Omental fat pad (tissue), 4 donors: Measurements from ENCODE around the gene SLC2A10. TPM values are rescaled to one million over a fixed set of nuclear protein-coding genes. Genes with fewer than 3 reads are reported as not detected.

ENCODE experiments used
- ATAC-seq: fragments of 150-250 bp; one replicate; pipeline ENCODE4 v1.9.1; 2016; ENCODE audit warnings: mild to moderate bottlenecking, moderate library complexity; ENCODE audit not compliant: low FRiP score
- DNase-seq: peaks from one replicate; pipeline ENCODE4 v3.0.0-alpha.2; 2019; ENCODE audit warnings: low spot score
- CTCF ChIP-seq, 3 donors: fragments of 450-650 bp; IDR thresholded peaks; one replicate each; pipeline ENCODE4 v1.5.1; 2016 to 2017; ENCODE audit warnings: antibody characterized with exemption in 3 of 3, mild to moderate bottlenecking in 3 of 3, moderate library complexity in 2 of 3
- total RNA-seq, 4 donors: library from RNA; depleted of rRNA; stranded (reverse); fragments of >200 nt; gene quantifications; one replicate each; pipeline ENCODE4 v1.1.0, GENCODE V29; 2016

Gene SLC2A10
- total RNA-seq, 4 donors from 2014 or later = 5.8 to 28.5 (median 18.7) TPM

- ATAC-seq = no peak
- no peak for TF ChIP-seq CTCF (IDR thresholded peaks at IDR 0.05)
- no peak for DNase-seq
Observed at GRCh38 chr20:46767127-46767761, 57.8 kb downstream of the SLC2A10 start.

- TF ChIP-seq CTCF (IDR thresholded peaks at IDR 0.05) = no peak
- no peak for DNase-seq
- no peak for ATAC-seq
Observed at GRCh38 chr20:46770330-46771194, 61.1 kb downstream of the SLC2A10 start.

GRCh38 chr20:46771195-46771588 lies 61.7 kb downstream of the SLC2A10 start:
- no peak for DNase-seq
- ATAC-seq = no peak
- no peak for TF ChIP-seq CTCF (IDR thresholded peaks at IDR 0.05)

GRCh38 chr20:46772901-46773300 lies 63.5 kb downstream of the SLC2A10 start:
- DNase-seq = no peak
- TF ChIP-seq CTCF (IDR thresholded peaks at IDR 0.05) = no peak
- no peak for ATAC-seq

- ATAC-seq (no peak), DNase-seq (no peak)
- no peak for TF ChIP-seq CTCF (IDR thresholded peaks at IDR 0.05)
Observed at GRCh38 chr20:46773680-46774079, 64.2 kb downstream of the SLC2A10 start.

- no peak for DNase-seq
- TF ChIP-seq CTCF (IDR thresholded peaks at IDR 0.05) = no peak
- no peak for ATAC-seq
Observed at GRCh38 chr20:46774236-46774635, 64.8 kb downstream of the SLC2A10 start.
